KMS-11 (cell line): Measurements from ENCODE around the gene PDXP.

Experiments
- H2AFZ ChIP-seq: fragments of 200-600 bp; sonication (generic); 2 replicates; pipeline ENCODE4 v1.6.1; 2016; ENCODE audit warnings: antibody characterized with exemption, mixed run types, low read depth
- H3K27ac ChIP-seq: fragments of 200-600 bp; sonication (generic); 2 replicates; pipeline ENCODE4 v1.6.1; 2016; ENCODE audit warnings: mild to moderate bottlenecking, mixed run types
- H3K27me3 ChIP-seq: fragments of 200-600 bp; sonication (generic); 2 replicates; pipeline ENCODE4 v1.6.1; 2017; ENCODE audit warnings: mild to moderate bottlenecking, low read depth, mixed run types, moderate library complexity; ENCODE audit not compliant: insufficient read depth
- H3K36me3 ChIP-seq: fragments of 200-600 bp; sonication (generic); 2 replicates; pipeline ENCODE4 v1.6.1; 2017; ENCODE audit warnings: mild to moderate bottlenecking, mixed run types; ENCODE audit not compliant: insufficient read depth
- H3K4me1 ChIP-seq: fragments of 200-600 bp; sonication (generic); 2 replicates; pipeline ENCODE4 v1.6.1; 2016; ENCODE audit warnings: mild to moderate bottlenecking, low read depth, mixed run types; ENCODE audit not compliant: poor library complexity, severe bottlenecking
- H3K4me2 ChIP-seq: fragments of 200-600 bp; sonication (generic); 2 replicates; pipeline ENCODE4 v1.7.0; 2016; ENCODE audit warnings: mild to moderate bottlenecking, mixed run types
- H3K4me3 ChIP-seq: fragments of 200-600 bp; sonication (generic); IDR thresholded peaks from 2 replicates; pipeline ENCODE4 v1.6.1; 2017; ENCODE audit warnings: low read depth, low read length, mixed read lengths; ENCODE audit not compliant: insufficient read depth
- H3K79me2 ChIP-seq: fragments of 200-600 bp; sonication (generic); 2 replicates; pipeline ENCODE4 v1.6.1; 2016; ENCODE audit warnings: low read depth, mixed run types; ENCODE audit not compliant: insufficient read depth
- H3K9ac ChIP-seq: fragments of 200-600 bp; sonication (generic); 2 replicates; pipeline ENCODE4 v1.6.1; 2016; ENCODE audit warnings: mild to moderate bottlenecking, mixed run types
- H4K20me1 ChIP-seq: fragments of 200-600 bp; sonication (generic); 2 replicates; pipeline ENCODE4 v1.6.1; 2016; ENCODE audit warnings: mild to moderate bottlenecking, mixed run types; ENCODE audit not compliant: insufficient read depth
- CTCF ChIP-seq: fragments of 200-600 bp; sonication (generic); conservative IDR thresholded peaks from 2 replicates; pipeline ENCODE4 v1.6.1; 2017; ENCODE audit warnings: low read depth, mild to moderate bottlenecking, antibody characterized with exemption, low read length, moderate library complexity, mixed read lengths

The PDXP gene

GRCh38 chr22:37674951-37675929 is 16.7 kb downstream of the PDXP start, which contains the start of gene LGALS1:
LGALS1 (plus strand) TSS chr22:37675636; CDS start chr22:37675703, 67 bp downstream.
- peak within 1 kb of the TSS; percentile 65; the same call in 1 of the 2 replicates for H3K9ac ChIP-seq
- peak within 1 kb of the TSS; percentile 68 for H2AFZ ChIP-seq

GRCh38 chr22:37675930-37676735 is 17.6 kb downstream of the PDXP start:
- H3K27ac ChIP-seq: peak overlapping the region; percentile 86
- no peak overlapping the region for H3K4me3 ChIP-seq
- peaks cover 27% of the 10 kb centered on the region for H3K4me1 ChIP-seq
- no peak for TF ChIP-seq CTCF
- peak overlapping the region; percentile 34; the same call in 1 of the 2 replicates for H2AFZ ChIP-seq
- H3K4me2 ChIP-seq: peak overlapping the region; percentile 99
- peak overlapping the region; percentile 65 for H3K9ac ChIP-seq
- H4K20me1 ChIP-seq: no peaks in the 10 kb centered on the region
- peaks cover 8% of the 10 kb centered on the region; the same call in 1 of the 2 replicates for H3K79me2 ChIP-seq
- no peaks in the 10 kb centered on the region for H3K27me3 ChIP-seq
- no peaks in the 10 kb centered on the region for H3K36me3 ChIP-seq

More at GRCh38 chr22:37674951-37675929, 16.7 kb downstream of the PDXP start, which contains the start of gene LGALS1:
- H3K27me3 ChIP-seq: no peaks in the 10 kb centered on the region
- H3K4me1 ChIP-seq: peaks cover 26% of the 10 kb centered on the region
- H4K20me1 ChIP-seq: no peaks in the 10 kb centered on the region
- no peak for TF ChIP-seq CTCF
- H3K79me2 ChIP-seq: peaks cover 8% of the 10 kb centered on the region; the same call in 1 of the 2 replicates
- H3K4me3 ChIP-seq: no peak within 1 kb of the TSS
- H3K27ac ChIP-seq: peak within 1 kb of the TSS; percentile 86
- no peaks in the 10 kb centered on the region for H3K36me3 ChIP-seq
- peak within 1 kb of the TSS; percentile 99 for H3K4me2 ChIP-seq

GRCh38 chr22:37676736-37677492 is 18.4 kb downstream of the PDXP start:
- peak overlapping the region; percentile 99 for H3K4me2 ChIP-seq
- H4K20me1 ChIP-seq: no peaks in the 10 kb centered on the region
- H3K79me2 ChIP-seq: peaks cover 8% of the 10 kb centered on the region; the same call in 1 of the 2 replicates
- no peaks in the 10 kb centered on the region for H3K27me3 ChIP-seq
- H3K27ac ChIP-seq: peak overlapping the region; percentile 86
- H2AFZ ChIP-seq: peak overlapping the region; percentile 23; the same call in 1 of the 2 replicates
- peak overlapping the region; percentile 65 for H3K9ac ChIP-seq
- no peak for TF ChIP-seq CTCF
- H3K4me3 ChIP-seq: no peak overlapping the region
- no peaks in the 10 kb centered on the region for H3K36me3 ChIP-seq
- H3K4me1 ChIP-seq: peaks cover 35% of the 10 kb centered on the region
